Ramos (cell line): ENCODE data around the gene C3orf20.

Experiments used
- in situ Hi-C: fragments of 300-500 bp; cut with MboI; formaldehyde crosslinking; loops from one replicate; pipeline ENCODE4 v1.14.3; 2022; ENCODE audit warnings: low sequenced_read_pairs; ENCODE audit not compliant: unreplicated experiment

The C3orf20 gene

DNA sequence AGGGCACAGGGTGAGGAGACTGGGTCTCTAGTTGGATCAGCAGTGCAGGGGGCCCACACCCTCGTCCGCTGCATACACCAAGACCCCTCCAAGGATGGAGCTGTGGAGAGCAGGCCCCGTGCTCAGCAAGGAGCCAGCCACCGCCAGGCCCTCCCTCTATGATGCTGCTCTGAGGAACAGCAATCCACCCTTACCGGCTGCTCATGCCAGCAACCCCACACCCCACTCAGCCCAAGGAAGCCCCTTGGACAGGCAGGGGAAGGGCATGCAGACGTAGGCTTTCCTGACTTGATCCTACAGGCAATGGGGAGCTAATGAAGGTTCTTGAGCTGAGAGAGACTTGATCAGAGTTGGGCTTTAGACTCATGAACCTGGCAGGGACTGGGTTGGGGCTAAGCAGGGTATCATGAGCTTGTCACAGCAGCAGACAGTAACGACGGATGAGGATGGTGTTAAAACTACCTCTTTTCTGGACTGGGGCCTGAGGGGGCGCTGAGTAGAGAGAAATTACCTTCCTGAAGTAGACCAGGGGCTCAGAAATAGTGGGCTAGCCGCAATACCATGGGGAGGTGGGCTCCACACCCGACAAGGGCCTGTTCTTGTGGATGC is 93.3 kb downstream of the C3orf20 start:
- in situ Hi-C loops: no loop called here

DNA sequence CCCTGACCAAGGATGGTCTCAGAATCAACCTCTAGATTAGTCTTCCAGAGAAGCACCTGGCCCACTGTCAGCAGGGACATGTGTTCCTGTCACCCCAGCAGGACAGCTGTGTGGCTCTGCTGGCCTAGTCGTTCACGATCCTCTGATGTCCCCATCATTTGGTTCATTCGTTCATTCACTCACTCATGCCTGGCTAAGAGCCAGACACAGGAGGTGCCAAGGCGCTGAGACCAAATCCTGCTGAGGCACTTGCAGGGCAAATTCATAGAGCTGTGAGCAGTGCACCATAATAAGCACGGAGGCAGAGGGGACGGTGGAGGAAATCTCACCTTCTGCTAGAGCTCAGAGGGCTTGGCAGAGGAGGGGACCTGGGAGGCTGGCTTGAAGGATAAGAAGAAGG is 93.9 kb downstream of the C3orf20 start:
- in situ Hi-C loops: no loop called here

DNA sequence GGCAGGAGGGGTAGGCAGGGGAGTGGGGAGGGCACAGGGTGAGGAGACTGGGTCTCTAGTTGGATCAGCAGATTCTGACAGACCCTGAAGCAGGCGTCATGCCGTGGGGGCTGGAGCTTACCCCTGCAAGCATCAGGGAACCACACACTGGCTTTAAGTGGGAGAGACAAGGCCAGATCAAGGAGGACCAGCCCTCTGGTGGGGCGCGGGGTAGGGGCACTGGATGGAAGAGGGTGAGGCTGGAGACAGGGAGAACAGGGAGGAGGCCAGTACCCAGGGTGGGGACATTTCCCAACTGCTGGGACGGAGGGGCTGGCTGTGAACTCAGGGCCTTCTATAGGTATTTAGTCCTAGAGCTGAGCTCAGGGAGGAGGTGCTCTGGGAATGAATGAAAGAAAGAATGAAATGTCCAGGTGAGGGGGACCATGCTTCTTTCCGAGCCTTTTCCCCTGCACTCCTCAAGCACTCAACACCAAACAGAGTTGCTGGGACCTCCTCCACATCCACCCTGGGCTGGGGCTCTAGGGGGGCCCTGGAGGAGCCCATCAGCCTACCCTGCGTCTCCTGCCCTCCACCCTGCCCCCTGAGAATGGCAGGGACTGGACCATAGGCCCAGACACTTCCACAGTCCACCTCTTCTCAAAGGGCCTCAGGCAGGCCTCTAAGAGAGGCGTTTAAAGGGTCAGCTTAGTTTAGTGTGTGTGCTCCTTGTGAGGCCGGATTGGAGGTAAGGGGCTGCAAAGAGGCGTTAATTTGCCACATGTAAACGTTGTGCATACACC is 94.8 kb downstream of the C3orf20 start:
- in situ Hi-C loops: no loop called here

DNA sequence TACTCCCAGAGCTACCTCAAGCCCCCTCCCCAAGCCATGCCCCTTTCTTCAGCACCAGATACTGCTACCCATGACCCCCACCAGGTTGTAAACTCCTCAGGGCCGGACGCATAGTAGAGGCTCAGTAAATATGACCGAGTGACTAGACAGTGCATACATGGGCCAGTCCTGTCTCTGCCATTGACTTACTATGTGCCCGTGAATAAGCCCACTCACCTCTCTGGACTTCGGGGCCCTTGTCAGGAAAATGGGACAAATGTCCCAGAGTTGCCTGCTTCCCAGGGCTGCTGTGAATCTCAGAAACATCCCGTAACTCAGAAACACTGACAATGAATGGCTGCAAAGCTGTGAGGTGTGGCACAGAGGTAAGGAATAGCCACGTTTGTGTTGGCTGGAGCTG is 95.7 kb downstream of the C3orf20 start:
- in situ Hi-C loops: no loop called here

DNA sequence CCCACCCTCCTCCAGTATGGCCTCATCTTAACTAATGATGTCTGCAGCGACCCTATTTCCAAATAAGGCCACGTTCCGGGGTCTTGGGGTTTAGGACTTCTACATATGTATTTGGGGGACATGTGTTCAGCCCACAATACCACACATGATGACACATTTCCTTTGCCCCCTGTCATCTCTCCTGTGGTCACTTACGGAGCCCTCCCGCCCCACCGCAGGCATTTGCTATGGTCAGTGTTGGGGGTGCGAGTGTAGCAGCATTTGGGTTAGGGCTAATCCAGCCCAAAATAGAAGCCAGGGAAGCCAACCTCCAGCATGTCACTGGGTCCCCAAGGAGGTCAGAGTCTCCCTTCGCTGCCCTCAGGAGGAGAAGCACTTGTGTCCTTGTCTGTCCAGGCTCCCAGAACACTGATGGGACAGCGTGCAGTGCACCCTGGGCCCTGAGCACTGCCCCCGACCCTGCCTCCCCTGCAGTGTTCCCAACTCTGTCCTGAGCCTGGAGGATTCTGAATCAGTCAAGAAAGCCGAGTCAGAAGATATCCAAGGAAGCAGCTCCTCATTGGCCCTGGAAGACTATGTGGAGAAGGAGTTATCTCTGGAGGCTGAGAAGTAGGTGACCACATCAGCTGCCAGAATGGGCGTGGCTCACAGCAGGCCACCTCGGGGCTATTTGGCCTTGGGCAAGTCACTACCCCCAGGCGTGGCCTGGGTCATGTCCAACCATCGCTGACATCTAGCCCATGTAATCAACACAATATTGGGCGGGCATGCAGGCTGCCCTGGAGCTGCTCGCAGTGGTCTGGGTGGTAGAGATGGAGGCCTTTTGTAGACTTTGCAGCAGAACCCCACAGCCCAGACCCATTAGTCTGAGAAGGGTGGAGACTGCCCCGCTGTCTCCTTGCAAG is 96.9 kb downstream of the C3orf20 start:
- in situ Hi-C loops: no loop called here

DNA sequence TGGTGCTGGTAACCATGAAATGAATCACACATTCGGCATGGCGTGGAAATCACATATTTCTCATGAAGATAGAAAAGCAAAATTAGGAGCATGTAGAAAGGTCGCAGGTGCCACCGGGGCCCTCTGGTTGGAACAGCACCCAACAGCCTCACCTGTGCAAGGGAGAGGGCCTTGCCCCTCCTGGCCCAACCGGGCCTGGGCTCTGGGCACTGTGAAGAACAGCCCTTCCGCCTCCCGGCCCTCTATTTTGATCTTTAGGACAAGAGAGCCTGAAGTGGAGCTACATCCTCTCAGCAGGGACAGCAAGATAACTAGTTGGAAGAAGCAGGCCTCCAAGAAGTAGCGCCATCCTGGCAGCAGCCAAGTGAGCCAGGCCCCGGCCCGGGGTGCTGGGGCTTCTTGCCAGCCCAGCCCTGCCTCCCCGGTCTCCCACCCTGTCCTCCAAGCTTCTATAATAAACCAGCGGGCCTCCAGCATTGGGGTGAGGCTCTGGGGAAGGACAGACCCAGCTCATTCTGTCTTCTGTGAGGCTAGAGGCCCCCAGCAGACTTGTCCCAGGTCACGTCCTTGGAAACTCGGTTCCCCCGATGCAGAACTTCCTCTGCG is 97.7 kb downstream of the C3orf20 start:
- in situ Hi-C loops: no loop called here

DNA sequence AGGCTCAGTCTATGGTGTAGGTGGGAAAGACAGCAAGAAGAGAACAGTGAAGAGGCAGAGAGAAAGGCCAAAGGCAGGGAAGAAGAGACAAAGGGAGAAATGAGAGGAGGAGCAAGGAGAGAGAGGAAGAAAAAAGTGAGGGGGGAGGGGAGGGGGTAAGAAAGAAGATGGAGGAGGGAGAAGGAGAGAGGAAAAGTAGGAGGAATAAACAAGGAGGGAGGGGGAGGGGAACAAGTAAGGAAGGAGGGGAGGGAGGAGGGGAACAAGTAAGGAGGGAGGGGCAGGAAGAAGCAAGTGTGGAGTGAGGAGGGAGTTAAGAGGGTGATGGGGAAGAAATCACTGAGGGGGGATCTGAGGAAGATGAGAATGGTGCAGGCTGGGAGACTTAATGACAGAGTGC is 98.3 kb downstream of the C3orf20 start:
- in situ Hi-C loops: no loop called here

DNA sequence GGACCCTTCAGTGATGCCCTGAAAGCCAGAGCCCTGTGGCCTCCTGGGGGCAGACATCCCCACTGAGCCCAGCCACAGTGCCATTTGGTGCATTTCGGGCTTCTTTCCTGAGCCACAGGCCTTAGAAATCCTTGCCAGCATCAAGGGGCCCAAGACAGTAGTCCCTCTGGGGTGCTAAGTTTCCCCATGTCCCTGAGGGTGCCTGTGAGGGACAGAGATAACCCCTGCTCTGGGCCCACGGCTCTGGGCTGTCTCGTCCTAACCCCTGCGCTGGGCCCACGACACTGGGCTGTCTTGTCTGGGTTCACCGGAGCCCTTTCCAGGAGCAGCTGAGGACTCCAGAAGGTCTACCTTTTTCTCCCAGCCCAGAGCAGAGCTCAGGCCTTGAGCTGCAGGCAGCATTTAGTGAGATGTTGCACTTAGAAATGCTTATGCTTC is 98.8 kb downstream of the C3orf20 start:
- in situ Hi-C loops: no loop called here

DNA sequence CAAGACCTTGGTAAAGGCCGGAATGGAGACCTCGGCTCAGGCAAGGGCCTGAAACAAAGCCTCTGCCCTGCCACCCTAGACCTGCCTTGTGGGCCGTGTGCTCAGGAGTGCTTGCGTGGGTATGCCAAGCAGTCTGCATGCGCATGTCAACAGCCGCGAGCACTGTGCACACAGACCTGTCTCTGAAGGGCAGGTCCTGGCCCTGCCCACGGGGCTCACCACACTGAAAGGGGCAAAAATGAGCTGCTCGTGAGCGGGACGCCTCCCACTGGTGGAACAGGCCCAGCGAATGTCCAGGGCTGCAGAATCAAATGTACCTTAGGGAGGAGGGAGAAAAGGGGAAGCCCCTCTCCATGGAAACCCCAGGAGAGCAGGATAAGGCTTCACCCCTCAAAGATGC is 99.5 kb downstream of the C3orf20 start:
- in situ Hi-C loops: no loop called here

DNA sequence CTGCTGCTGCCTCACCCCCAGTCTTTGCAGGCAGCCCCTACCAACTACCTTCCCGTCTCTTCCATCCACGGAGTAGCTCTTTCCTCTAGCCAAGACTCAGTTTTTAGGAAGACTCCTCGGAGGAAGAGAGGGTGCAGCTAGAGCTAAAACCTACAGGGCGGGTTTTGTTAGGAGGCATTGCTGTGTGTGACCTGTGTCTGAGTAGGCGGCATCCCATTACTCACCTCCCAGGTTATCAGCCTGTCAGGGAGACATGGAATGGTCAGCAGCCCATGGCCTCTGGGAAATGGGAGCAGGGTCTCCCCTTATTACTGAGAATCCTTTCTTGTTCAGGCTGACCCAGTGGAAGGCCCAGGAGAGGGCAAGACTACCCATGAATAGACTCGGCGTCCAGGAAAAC is 100.1 kb downstream of the C3orf20 start:
- in situ Hi-C loops: loop anchor here (25.0 kb wide), 1 partner anchor 137 kb away; no protein-coding TSS in a partner anchor

DNA sequence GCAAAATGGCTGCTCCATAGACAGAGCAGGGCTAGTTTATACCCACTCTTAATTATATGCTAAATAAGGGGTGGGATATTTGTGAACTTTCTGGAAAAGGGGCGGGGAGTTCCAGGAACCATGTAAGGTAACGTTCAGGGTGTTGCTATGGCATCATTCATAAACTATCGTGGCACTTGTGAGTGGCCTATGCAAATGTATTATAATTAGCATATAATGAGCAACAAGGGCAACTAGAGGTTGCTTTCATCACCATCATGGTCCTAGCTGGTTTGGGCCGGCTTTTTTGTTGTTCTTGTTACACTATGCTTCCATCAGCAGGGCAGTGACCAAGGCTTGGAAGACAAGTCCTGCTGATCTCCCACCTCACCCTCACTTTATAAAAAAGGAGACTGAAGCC is 100.6 kb downstream of the C3orf20 start:
- in situ Hi-C loops: loop anchor here (25.0 kb wide), 1 partner anchor 137 kb away; no protein-coding TSS in a partner anchor

DNA sequence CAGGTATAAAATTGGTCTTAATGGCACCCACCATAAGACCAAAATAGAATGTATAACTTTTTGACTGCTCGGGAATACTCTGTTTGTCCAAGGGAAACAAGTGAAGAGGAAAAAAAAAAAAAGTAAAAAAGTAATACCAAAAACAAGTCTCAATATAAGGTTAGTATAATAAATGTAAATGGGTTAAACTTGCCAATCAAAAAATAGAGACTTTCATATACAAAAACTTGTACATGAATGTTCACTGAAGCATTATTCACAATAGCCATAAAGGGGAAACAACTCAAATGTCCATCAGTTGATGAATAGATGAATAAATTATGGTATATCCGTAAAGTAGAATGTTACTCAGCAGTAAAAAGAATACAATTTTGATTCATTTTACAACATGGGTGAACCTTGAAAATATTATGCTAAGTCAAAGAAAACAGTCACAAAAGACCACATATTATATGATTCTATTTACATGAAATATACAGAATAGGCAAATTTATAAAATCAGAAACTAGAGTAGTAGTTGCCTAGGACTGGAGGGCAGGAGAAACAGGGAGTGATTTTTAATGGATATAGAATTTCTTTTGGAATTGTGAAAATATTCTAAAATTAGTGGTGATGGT is 104.2 kb downstream of the C3orf20 start:
- in situ Hi-C loops: loop anchor here (25.0 kb wide), 1 partner anchor 133 kb away; no protein-coding TSS in a partner anchor

DNA sequence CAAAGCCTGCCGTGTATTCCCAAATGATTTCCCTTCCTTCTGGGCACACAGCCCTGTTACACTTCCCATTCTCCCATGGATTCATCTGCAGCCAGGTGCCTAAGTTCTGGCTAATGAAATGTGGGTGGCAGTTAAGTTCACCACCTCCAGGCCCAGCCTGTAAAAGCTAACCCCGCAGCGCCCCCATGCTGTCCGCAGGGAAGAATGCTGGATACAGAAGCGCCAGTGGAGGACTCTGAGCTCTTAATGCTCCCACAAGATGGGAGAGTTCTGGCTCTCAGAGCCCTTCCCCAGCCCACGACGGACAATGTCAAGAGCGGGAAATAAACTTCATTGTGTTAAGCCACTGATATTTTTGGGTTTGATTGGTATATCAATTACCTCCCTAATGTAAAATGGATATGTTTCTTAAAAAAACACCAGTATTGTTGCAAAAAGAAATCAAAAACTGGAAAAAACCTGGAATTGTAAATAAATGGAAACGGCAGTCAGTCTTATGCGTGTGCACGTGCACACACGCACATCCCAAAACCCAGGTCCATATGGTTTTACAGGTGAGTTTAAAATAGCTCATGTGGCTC is 106.1 kb downstream of the C3orf20 start:
- in situ Hi-C loops: loop anchor here (5.0 to 25.0 kb wide), 2 partner anchors 104 to 131 kb away; partner anchors contain the start of gene C3orf20

DNA sequence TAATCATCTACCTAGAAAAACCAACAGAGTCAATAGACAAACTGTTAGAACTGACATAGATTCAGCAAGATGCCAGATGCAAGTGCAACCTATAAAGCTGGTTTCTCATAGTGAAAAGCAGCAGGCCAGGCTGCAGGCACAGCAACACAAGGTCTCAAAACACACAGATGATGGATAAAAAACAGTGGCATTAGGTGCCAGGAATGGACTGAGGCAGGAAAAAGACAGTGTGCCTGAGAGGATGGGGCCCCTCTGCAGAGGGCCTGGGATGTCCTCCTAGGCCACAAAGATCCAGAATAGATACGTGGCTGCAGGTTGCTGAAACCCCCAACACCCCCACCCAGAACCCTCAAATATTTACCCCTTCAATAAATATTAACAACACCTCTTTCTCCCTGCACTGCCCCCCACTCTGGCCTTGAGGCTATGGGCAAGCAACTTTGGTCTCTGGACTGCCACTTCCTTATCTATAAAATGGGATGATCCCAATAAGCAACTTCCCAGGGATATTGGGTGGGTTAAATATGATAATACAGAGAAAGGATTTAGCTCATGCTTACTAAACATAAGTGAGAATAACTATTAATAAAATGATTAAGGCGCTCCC is 108.6 kb downstream of the C3orf20 start:
- in situ Hi-C loops: loop anchor here (5.0 to 25.0 kb wide), 2 partner anchors 106 to 129 kb away; partner anchors contain the start of gene C3orf20

DNA sequence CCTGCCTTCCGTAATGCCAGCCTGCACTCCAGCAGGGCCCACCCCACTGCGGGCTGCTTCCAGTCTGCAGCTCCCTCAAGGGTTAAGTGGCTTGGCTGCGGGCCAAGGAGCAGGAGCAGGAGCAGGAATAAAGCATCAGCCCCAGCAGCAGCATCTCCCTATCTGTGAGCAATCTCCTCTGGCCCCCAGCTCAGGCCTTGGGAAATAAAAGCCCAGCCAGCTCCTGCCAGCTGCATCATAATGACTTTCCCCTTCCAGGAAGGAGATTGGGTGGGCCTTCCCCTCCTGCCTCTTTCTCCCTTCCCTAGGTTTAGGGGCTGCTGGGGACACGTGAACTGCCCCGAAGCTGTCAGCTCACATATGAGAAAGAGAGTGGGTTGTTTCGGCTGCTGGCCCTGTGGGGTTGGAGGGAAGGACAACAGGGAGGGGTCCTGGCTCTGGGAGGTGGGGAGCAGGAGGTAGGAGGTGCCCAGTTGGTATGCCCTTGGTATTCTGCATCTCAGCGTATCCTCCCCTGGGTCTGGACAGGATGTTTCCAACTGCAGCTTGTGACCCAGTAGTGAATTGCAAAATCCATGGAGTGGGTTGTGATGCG is 109.2 kb downstream of the C3orf20 start:
- in situ Hi-C loops: loop anchor here (5.0 to 25.0 kb wide), 2 partner anchors 107 to 128 kb away; partner anchors contain the start of gene C3orf20

DNA sequence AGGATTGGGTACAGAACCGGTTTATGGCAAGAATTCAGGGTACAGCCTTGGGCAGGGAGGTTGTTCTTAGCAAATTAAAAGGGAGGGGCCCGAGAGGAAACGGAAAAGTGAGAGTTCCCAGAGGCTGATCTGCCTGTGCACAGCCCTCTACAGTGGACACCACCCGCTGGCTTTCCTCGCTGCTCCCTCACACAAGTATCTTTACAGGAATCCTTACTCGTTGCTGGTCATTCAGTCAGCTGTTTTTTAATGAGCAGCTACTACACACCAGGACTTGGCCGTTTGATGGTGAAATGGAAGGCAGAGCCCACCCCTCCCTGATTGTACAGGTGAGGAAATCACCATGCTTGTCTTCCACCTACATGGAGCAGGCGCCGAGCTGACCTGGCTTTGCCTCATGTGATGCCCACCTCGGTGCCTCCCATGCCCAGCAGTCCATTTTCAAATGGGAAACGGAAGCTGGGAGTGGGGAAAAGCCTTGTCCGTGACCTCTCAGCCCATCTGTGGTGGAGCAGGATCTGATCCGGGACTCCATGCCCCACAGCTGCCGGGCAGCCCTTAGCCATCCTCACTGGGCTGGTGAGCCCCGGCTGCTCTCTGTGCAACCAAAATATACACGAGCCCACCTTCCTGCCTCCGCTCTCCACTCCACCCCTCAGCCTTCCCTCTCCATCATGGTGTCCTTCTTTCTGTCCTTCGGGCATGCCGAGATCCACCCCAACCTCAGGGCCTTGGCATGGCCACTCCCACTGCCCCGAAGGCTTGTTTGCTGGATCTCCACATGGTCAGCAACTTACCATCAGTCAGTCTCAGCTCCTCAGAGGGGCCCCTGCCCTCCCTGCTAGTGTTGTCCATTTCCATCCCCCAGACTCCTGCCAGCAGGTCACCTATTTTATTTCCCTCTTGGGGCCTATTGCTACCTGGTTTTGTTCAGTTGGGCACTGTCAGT is 110.5 kb downstream of the C3orf20 start:
- in situ Hi-C loops: loop anchor here (25.0 kb wide), 1 partner anchor 127 kb away; no protein-coding TSS in a partner anchor

DNA sequence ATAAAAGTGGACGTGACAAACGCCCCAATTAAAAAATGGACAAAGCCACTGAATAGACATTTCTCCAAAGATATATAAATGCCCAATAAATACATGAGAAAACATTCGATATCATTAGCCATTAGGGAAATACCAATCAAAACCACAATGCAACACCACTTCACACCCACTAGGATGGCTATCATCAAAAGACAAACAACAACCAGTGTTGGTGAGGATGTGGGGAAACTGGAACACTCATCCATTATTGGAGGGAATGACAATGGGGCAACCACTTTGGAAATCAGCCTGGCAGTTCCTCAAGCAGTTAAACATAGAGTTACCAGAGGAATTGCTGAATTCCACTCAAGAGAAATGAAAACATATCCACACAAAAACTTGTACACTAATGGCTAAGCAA is 111.4 kb downstream of the C3orf20 start:
- in situ Hi-C loops: loop anchor here (25.0 kb wide), 1 partner anchor 126 kb away; no protein-coding TSS in a partner anchor
